MCF 10A (cell line): ENCODE results near the gene NAA20. TPM values are rescaled to one million over a fixed set of nuclear protein-coding genes. Genes with fewer than 3 reads are reported as not detected.

Experiments used
- BruUV-seq: library from RNA; stranded (reverse); fragments of 400-500 nt; replicated peaks from 2 replicates; lab custom pipeline; 2021; lab: Mats Ljungman, UMichigan
- CTCF ChIA-PET: fragments of 300-600 bp; sonication (Branson Sonifier 250); formaldehyde crosslinking; extraction: SDS; loops from one replicate; lab custom pipeline; 2021; ENCODE audit warnings: antibody characterized with exemption, inconsistent platforms; lab: Yijun Ruan, JAX
- POLR2A ChIA-PET: fragments of 300-600, 350-650 bp; sonication (Branson Sonifier 250); formaldehyde crosslinking; extraction: SDS; loops from one replicate; lab custom pipeline; 2020; ENCODE audit warnings: antibody characterized with exemption, inconsistent platforms; lab: Yijun Ruan, JAX
- DNase-seq: peaks from one replicate; pipeline ENCODE4 v3.0.0-alpha.2; 2018; ENCODE audit not compliant: unreplicated experiment
- H3K27ac Mint-ChIP-seq: one replicate; pipeline ENCODE4 v1.8.0; 2022; ENCODE audit warnings: mild to moderate bottlenecking, low read depth, mixed read lengths; ENCODE audit not compliant: unreplicated experiment
- H3K27me3 Mint-ChIP-seq: one replicate; pipeline ENCODE4 v1.8.0; 2022; ENCODE audit warnings: mixed read lengths; ENCODE audit not compliant: insufficient read depth, unreplicated experiment
- H3K36me3 Mint-ChIP-seq: one replicate; pipeline ENCODE4 v1.8.0; 2022; ENCODE audit warnings: mild to moderate bottlenecking, moderate library complexity, mixed read lengths; ENCODE audit not compliant: insufficient read depth, unreplicated experiment
- H3K4me1 Mint-ChIP-seq: one replicate; pipeline ENCODE4 v1.8.0; 2022; ENCODE audit warnings: mixed read lengths; ENCODE audit not compliant: insufficient read depth, unreplicated experiment
- H3K4me3 Mint-ChIP-seq: one replicate; pipeline ENCODE4 v1.8.0; 2022; ENCODE audit warnings: mild to moderate bottlenecking, moderate library complexity, mixed read lengths; ENCODE audit not compliant: unreplicated experiment
- H3K9me3 Mint-ChIP-seq: one replicate; pipeline ENCODE4 v1.8.0; 2022; ENCODE audit warnings: mixed read lengths; ENCODE audit not compliant: unreplicated experiment
- intact Hi-C: fragments of 100-400 bp; cut with micrococcal nuclease; formaldehyde crosslinking; loops from 2 replicates; pipeline ENCODE4 v1.14.1; 2022
- total RNA-seq: library from RNA; stranded (reverse); gene quantifications from 2 replicates; pipeline ENCODE4 v1.2.3, GENCODE V29; 2022
- TF ChIP-seq, protein P1 (sequence below): fragments of 200-600 bp; IDR thresholded peaks from one replicate; pipeline ENCODE4 v1.8.0; 2022; ENCODE audit warnings: antibody characterized with exemption, mild to moderate bottlenecking; ENCODE audit not compliant: unreplicated experiment

NAA20 gene
- total RNA-seq, 1 experiment from 2014 or later, result 109 TPM

DNA sequence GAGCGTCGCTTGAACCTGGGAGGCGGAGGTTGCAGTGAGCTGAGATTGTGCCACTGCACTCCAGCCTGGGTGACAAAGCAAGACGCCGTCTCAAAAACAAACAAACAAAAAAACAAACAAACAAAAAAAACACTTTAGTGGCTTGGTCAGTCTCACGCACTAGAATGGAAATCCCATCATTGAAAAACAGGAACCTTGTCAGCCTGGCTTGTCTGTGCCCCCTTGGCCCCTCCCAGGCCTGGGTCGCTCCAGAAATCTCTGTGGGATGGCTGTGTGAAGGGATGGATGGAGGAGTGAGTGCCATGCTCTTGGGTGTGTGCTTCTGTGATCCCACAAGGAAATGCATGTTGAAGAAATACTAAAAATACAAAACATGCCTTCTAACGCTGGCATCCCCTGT is 20.9 kb upstream of the NAA20 start:
- DNase-seq, result no peak
- Mint-ChIP-seq H3K4me3 (no peak overlapping the region), H3K27ac (no peak overlapping the region), H3K36me3 (peaks cover 79% of the 10 kb centered on the region), H3K9me3 (no peaks in the 10 kb centered on the region), H3K4me1 (peaks cover 28% of the 10 kb centered on the region), H3K27me3 (no peaks in the 10 kb centered on the region)
- CTCF ChIA-PET, result interaction anchor here (0.5 to 12.4 kb wide), 10 partner anchors 10 to 309 kb away, joined by 3 to 258 read pairs (median 6); no protein-coding TSS in a partner anchor
- POLR2A ChIA-PET, result interaction anchor here (1.3 to 2.0 kb wide), 3 partner anchors 19 to 211 kb away, joined by 4 to 7 read pairs (median 5); no protein-coding TSS in a partner anchor
- TF ChIP-seq, protein P1, sequence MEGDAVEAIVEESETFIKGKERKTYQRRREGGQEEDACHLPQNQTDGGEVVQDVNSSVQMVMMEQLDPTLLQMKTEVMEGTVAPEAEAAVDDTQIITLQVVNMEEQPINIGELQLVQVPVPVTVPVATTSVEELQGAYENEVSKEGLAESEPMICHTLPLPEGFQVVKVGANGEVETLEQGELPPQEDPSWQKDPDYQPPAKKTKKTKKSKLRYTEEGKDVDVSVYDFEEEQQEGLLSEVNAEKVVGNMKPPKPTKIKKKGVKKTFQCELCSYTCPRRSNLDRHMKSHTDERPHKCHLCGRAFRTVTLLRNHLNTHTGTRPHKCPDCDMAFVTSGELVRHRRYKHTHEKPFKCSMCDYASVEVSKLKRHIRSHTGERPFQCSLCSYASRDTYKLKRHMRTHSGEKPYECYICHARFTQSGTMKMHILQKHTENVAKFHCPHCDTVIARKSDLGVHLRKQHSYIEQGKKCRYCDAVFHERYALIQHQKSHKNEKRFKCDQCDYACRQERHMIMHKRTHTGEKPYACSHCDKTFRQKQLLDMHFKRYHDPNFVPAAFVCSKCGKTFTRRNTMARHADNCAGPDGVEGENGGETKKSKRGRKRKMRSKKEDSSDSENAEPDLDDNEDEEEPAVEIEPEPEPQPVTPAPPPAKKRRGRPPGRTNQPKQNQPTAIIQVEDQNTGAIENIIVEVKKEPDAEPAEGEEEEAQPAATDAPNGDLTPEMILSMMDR, result no peak
- no TSS peak for BruUV-seq
- intact Hi-C loops, result no loop called here

DNA sequence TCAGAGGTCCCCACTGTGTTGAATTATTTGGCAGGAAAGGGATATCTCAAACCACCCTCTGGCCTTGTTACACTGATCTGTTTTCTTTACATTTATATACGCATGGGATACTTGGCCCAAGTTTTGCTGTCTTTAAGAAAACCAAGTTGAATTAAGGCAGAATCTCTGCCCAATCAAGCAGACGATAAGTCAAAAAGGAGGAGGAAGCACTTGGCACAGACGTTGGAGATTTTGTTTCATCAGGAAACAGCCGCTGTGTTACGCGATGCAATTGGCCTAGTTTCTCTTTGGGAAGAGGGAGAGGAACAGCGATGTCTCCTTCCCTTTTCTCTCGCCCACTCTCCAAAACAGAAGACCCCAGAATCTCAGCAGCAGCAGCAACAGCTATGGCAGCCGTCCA is 20.2 kb upstream of the NAA20 start:
- POLR2A ChIA-PET, result interaction anchor here (0.6 to 2.2 kb wide), 7 partner anchors 20 to 211 kb away, joined by 3 to 7 read pairs (median 4); no protein-coding TSS in a partner anchor
- TF ChIP-seq, protein P1, result no peak
- Mint-ChIP-seq H3K4me3 (no peak overlapping the region), H3K4me1 (peaks cover 28% of the 10 kb centered on the region), H3K27me3 (no peaks in the 10 kb centered on the region), H3K36me3 (peaks cover 82% of the 10 kb centered on the region), H3K27ac (no peak overlapping the region), H3K9me3 (no peaks in the 10 kb centered on the region)
- BruUV-seq, result no TSS peak
- CTCF ChIA-PET, result interaction anchor here (0.5 to 12.4 kb wide), 10 partner anchors 18 to 310 kb away, joined by 3 to 258 read pairs (median 5); no protein-coding TSS in a partner anchor
- no peak for DNase-seq
- intact Hi-C loops, result no loop called here

DNA sequence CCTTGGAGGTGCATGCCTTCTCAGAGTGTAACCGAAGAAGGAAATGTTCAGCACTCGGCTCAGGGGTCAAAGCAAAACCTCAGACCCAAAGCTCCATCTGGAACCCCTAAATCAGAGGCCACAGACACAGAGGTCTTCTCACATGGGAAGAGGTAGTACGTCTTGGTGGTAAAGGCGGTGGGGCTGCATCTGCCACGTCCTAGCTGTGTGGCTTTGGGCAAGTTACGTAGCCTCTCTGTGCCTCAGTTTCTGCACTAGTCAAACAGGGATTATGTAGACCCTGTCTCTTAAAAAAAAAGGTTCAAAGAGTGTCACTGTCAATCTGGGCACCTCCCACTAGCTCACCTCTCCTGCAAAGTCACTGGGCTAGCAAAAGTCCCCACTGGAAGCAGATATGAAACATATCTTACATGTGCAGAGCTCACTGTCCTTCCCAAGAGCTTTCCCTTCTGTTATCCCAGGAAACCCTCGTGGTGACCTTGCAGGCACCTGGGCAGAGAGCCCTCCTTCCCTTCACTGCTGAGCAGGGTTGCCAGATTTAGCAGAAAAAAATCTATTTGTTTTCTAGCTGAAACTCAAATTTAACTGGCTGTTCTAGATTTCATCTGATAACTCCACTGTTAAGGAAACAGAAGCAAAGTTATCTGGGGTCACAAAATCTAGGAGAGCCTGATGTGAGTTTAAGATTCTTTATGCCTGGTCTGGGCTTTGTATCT is 18.0 kb upstream of the NAA20 start:
- ChIA-PET CTCF (interaction anchor here (0.6 to 12.4 kb wide), 16 partner anchors 9 to 370 kb away, joined by 3 to 258 read pairs (median 3); no protein-coding TSS in a partner anchor), POLR2A (interaction anchor here (0.8 to 2.2 kb wide), 5 partner anchors 13 to 171 kb away, joined by 3 to 7 read pairs (median 3); no protein-coding TSS in a partner anchor)
- BruUV-seq, result no TSS peak
- Mint-ChIP-seq H3K4me3 (no peak overlapping the region), H3K4me1 (peaks cover 18% of the 10 kb centered on the region), H3K27ac (no peak overlapping the region), H3K9me3 (no peaks in the 10 kb centered on the region), H3K36me3 (peaks cover 95% of the 10 kb centered on the region), H3K27me3 (no peaks in the 10 kb centered on the region)
- TF ChIP-seq, protein P1, result no peak
- DNase-seq, result no peak
- intact Hi-C loops, result no loop called here
